ENCODE data around the gene SMURF1.

The SMURF1 gene

DNA sequence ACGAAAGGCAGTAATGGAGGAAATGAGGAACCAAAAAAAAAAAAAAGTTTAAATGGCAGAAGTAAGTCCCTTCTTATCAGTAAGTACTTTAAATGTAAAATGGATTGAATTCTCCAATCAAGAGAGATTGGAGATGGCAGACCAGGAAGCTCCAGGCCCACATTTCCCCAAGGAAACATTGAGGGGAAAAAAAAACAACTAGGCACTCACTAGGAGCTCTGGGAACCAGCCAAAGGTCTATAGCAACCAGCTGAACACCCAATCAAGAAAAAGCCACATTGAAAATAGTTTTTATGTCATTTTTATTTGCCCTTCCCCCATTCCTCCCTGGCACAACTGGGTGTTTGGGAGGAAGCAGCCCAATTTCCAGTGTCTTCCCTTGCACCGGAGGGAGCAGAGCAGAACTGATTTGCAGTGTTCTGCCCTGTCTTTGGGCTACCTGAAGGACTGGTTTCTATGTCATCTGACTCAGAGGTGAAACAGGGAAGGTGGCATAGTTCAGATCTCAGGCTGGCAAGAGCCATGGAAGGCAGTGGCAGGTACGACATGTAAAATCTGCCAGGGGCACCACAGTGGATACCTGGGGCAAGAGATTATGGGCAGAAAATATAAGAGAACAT lies 121.9 kb downstream of the SMURF1 start:
- DNase-seq = no peak

DNA sequence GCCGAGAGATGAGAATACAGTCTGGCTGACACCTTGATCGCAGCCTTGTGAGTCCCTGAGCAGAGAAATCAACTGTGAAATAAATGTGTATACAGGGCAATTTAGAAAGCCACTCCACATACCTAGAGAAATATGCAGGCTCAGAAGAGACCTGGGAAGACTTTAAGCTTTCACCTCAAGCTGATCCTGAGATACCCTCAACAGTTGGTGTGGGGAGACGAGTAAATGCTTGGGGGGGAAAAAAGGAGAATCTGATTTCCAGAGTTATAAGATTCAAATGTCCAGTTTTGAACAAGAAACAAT lies 123.5 kb downstream of the SMURF1 start:
- DNase-seq = no peak

DNA sequence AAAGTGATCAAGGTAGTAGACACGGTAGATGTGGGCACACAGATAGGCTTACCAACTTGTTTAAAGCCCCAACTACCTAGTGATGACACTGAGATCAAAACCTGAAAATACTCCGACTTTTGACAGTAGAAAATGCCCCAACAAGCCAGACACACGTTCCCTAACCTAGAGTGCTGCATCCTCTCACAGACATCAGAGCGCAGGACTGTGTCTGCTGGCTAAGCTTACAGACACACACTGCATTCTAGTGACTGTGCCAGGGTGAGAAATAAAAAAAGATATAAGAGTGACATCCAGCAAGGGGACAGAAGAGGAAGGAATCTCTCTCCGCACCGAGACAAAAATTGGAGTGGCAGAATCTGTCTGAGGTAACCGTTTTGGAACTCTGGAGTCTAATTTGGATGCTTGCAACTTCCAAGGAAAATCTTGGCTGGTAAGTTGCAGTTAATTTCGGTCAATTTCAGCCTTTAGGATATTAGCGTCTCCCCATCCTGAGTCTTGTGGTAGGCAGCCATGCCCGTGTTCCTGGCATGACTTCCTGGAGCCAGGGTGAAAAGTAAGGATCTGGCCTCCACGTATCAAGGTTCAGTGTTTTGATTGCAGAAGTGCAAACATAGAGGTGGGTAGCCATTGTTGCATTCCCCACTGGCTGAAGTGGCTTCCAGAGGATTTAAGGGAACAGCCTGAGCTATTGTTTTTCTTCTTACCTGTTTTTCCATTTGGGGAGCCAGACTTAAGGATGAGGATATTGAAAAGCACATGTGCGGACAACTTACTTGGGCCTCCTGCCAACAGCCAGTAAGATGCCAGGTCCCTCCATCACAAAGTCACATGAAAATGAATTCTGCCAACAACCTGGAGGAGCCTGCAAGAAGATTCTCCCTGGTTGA lies 124.1 kb downstream of the SMURF1 start:
- no peak for DNase-seq

DNA sequence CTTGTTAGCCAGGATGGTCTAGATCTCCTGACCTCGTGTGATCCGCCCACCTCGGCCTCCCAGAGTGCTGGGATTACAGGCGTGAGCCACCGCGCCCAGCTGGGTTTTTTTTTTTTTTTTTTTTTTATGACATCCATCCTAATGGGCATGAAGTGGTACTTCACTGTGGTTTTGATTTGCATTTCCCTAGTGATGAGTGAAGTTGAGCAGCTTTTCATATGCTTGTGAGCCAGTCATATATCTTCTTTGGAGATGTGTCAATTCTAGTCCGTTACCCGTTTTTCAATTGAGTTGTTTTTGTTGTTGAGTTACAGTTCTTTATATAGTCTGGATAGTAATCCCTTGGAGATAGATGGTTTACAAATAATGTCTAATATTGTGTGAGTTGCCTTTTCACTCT lies 127.7 kb downstream of the SMURF1 start:
- DNase-seq = no peak

DNA sequence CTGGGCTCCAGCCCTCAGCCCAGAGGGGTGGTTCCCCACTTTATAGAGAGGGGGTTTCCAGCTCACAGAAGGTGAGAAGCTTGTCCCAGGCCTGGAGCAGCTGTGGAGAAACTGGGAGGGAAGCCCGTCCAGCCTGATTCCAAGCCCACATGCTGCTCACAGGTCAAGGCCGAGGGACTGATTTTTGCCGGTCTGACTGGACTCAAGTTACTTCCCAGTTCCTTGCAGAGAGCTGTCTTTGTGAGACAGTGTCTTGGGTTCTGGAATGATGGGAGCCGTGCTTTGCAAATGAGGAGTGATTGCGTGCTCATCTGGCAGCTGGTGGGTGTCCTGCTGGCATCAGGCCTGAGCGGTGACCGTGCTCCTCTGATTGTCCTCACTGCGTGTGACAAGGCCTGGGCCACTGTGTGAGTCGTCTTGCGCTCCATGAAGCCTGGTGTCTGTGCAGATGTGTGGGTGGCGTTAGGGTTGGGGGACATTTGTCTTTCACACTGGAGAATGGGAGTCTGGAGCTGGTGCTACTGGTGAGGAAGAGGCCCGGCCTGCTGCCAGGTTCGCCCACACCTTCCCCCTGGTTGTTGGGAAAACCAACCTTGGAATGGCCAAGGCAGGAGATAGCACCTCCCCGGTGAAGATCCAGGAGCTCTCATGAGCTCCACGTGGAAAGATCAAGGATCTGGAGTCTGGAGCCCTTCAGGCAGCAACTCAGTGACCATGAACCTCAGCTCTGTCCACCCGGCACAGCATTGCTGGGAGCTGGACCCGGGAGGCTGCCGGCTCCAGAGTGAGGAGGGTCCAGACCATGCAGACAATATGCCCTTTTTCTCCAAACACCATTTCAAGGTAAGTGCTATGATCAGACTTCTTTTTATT lies 129.6 kb downstream of the SMURF1 start:
- DNase-seq = no peak

DNA sequence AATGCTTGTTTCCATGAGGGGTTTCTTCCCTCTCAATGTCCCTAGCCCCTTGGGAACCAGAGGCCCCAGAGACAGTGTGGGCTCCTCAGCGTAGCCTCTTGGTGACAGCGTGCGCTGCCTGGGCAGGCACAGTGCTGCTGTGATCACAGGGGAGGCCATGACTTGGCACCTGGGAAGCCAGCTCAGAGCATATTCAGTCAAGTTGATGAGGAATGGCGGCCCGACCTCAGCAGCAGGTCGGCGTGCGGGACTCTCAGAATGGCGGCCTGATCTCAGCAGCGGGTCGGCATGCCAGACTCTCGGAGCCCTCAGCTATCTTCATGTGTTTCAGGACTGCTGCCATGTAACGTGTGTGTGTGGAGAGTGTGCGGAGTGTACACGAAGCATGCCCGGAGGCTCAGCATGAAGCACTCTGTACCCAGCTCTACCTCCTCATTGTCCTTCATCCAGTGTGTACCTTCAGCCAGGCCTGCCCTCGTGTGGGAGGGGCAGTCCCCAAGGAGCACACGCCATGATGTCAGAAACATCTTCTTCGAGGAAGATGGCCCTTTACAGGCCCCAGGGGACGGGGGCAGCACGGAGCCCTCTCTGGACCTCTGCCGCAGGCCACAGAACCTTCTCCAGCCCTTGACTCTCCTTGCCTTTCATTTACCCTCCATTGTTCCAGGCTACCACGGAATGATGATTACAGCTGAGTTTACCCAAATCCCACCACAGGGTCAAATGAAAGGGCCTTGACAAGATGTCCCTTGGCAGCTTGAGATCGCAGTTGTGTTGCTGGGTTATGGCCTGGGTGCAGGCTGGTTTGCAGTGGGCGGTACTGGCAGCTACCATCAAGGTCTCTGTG lies 130.4 kb downstream of the SMURF1 start:
- no peak for DNase-seq

DNA sequence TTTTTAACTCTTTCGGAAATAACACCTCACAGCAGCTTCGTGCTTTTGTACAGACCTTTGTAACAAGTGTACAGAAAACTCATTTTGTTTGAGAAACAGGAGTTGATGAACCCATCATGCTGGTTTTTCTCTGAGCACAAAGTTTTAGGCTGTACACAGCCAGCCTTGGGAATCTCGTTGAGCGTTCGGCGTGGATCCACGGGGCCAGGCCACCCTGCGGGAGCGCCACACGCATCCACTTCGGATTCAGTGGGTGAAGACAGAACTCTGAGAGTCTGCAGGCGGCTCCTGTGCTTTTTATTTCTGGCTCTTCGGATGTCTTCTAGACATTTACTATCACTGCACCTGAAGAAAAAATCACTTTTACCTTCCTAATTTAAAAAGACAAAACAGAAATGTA lies 131.2 kb downstream of the SMURF1 start:
- no peak for DNase-seq

DNA sequence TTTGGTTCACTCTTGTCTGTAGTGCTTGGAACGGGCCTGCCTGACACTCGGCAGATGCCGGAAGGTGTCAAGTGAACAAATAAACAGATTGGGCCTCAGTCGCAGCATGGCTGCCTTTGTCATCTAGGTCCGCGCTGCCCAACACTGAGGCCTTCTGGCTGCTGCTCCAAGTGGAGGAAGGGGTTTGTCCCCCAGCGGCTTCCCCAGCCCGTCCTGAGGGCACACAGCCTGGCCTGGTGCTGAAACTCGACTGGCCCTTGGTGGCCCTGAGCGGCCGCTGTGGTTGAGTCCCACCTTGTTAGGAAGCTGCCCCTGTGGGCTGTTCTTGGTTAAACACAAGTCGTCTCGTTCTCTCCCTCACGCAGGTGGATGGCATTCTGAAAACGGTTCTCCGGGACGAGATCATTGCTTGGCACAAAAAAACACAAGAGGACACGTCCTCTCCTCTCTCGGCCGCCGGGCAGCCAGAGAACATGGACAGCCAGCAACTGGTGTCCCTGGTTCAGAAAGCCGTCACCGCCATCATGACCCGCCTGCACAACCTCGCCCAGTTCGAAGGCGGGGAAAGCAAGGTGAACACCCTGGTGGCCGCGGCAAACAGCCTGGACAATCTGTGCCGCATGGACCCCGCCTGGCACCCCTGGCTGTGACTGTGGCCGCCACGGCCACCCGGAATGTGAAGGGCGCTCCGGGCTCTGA lies 132.1 kb downstream of the SMURF1 start:
- no peak for DNase-seq

DNA sequence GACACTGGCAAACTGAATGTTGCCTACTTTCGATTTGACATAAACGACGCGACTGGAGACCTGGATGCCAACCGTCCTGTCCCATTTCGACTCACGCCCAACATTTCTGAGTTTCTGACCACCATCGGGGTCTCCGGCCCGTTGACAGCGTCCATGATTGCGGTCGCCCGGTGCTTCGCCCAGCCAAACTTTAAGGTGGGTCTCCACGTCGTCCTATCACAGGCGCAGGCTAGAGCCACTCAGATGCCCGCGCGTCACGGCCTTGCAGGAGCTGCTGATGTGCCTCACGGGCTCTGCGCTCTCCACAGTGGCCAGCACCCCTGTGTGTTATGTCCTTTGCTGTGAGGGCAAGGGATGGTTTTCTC lies 132.6 kb downstream of the SMURF1 start:
- no peak for DNase-seq

DNA sequence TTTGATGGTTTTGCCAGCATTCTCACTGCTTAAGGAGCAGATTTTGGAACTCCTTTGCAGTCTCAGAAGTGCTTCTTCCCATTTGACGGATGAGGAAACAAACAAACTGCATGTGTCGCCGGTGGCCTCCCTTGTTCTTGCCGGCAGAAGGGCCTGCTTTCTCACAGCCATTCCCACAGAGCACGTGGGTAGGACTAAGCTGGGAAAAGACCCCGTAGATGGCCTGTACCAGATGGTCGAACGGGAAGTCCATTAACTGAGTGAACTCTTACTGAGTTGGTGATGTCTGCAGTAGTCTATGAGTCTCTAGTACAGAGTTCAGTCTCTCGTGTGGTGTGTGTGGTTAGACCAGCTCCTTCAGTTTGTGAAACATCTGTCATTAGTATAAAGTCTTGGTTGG lies 133.6 kb downstream of the SMURF1 start:
- DNase-seq = no peak

DNA sequence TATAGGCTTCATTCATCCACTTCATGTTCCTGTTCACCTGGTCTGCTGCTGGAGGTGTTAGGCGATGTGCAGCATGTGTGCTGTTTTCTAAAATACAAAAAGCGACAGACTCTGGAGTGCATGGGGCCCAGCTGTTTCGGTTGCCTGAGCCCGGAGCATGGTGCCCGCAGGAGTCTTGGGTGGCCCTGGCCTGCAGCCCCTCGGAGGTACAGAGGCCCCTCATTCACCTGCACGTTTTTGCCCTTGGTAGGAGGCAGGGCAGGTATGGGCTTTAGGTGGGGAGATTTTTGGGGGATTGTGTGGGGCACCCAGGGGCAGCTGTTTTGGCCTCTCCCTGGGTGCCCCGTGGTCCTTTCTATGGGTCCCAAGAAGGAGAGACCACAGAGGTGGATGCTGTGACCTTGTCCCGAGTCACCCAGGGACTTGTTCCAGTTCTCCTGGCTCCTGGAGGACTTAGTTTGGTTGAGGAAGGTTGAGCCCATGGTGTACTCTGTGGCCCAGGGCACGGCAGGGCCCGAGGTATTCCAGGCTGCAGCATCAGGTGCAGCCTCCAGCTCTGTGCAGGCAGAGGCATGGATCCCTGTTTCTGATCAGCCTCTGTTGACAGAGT lies 134.9 kb downstream of the SMURF1 start:
- DNase-seq = no peak

DNA sequence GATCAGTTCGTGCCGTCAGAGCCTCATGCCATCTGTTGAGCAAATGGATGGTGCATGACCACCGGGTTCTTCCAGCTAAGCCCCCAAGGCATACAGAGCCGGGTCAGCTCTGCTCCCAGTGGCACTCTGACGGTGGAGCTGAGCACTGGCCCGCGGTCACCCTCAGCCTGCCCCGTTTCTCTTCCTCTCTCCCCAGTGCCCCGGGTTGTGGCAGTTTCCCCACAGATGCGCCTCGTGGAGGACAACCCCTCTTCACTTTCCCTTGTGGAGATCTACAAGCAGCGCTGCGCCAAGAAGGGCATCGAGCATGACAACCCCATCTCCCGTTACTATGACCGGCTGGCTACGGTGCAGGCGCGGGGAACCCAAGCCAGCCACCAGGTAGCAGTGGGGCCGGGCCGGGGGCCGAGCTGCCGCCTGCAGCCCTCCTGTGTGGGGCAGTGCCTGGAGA lies 135.7 kb downstream of the SMURF1 start:
- DNase-seq = no peak

DNA sequence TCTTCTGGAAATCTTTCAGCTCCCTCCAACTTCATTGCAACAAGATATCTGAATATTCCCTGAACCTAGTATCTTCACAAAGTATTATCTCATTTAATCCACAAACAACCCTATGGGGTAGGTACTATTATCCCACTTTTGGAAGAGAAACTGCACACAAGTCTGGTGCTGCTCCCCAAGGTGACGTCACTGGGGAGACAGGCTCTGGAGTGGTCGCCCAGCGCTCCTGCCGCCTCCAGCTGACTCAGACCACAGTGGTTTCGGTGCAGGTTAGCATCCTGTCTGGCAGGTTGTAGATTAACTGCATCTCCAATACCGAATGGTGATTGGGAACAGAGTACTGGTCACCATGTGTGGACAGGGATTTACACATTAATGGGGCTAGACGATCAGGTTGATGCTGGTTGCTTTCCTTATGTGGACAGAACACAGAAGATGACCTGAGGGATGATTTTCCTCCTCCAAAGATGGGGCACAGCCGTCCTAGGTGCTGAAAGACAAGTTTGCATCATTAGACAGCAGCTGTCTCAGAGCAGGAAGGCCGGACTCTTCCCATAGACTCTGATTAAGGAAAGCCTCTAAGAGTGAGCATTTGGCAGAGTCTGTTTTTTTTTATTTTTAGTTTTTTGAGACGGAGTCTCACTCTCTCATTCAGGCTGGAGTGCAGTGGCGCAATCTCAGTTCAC lies 137.0 kb downstream of the SMURF1 start:
- DNase-seq = no peak

DNA sequence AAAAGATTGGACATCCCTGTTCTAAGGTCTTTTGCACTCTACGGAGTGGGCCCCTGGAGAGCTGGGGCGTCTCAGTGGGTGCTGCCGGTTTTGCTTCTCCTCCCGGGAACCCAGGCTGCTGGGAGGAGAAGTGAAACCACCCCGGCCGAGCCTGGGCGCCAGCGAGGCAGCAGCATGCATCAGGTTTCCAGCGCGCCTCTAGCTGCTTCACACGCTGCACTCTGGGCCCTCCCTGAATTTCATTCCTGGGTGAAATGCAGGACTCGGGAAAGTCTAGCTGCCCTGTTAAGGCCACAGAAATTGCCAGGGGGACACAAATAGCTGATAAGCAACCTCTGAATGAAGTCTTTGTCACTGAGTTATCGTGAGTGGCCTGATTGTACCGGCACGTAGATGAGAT lies 138.1 kb downstream of the SMURF1 start:
- DNase-seq = no peak

DNA sequence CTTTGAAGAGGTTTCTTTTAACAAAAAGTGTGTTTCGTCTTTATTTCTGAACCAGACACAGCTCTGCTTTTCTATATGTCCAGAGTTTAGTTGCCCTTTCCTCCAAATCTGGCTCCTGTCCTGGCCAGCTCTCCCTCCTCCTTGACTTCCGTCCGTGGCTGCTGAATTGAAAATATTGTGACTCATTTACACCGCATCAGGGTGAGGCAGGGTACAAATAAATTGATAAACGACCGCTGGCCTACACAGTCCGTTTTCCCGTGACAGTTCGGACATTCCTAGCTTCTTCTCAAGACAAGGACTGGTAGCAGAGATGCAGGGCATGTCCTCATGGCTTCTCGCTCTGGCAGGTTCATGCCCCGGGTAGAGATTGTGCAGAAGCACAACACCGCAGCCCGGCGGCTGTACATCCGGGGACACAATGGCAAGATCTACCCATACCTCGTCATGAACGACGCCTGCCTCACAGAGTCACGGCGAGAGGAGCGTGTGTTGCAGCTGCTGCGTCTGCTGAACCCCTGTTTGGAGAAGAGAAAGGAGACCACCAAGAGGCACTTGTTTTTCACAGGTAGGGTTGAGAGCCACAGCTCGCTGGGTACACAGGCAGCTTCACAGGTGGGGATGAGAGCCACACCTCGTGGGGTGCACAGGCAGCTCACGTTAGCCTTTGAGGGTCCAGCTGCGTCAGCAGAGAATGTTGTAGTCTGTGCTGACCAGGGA lies 139.0 kb downstream of the SMURF1 start:
- DNase-seq = no peak

DNA sequence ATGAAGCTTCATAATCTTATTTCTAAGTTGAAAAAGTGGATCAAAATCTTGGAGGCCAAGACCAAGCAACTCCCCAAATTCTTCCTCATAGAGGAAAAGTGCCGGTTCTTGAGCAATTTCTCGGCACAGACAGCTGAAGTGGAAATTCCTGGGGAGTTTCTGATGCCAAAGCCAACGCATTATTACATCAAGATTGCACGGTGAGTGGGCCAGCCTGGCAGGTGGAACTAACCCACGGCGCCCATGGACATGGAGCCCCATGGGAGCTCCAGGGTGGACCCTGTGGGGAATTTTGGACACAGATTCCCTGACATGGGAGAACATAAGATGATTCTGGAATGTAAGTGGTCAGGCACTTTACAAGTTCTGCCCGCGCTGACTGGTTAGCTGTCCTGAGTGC lies 139.7 kb downstream of the SMURF1 start:
- no peak for DNase-seq

DNA sequence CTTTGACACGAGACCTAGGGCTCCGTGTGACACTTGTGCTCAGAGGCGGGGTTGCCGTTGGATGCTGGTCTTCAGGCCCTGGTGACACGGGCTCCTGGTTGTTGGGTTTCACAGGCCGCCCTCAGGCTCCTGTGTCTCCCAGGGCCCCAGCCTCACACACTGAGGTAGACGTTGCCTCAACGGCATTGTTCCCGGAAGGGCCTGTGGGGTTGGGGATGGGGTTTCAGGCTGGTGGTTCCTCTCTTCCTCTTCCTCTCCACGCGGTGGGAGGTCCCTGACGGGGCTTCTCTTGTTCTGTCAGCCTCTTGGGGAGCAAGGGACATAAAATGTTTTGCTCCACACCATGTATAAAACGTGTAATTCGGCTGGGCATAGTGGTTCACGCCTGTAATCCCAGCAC lies 140.5 kb downstream of the SMURF1 start:
- DNase-seq = no peak

DNA sequence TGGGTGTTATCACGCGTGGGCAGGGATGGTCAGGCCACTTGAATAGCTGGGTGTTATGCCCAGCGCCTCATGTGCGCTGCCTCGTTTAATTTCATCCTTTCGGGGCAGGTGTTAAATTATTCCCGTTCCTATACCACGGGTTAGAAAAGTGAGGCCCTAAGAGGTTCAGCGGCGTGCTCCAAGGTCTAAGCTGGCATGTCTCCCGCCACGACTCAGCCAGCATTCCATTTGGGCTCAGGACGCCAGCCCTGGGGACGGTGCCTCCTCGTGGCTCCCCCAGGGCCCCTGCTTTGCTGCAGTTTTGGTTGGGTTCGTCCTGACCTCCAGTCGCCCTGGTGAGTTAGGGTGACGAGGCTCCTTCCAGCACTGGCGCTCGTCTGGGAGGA lies 141.1 kb downstream of the SMURF1 start:
- no peak for DNase-seq

DNA sequence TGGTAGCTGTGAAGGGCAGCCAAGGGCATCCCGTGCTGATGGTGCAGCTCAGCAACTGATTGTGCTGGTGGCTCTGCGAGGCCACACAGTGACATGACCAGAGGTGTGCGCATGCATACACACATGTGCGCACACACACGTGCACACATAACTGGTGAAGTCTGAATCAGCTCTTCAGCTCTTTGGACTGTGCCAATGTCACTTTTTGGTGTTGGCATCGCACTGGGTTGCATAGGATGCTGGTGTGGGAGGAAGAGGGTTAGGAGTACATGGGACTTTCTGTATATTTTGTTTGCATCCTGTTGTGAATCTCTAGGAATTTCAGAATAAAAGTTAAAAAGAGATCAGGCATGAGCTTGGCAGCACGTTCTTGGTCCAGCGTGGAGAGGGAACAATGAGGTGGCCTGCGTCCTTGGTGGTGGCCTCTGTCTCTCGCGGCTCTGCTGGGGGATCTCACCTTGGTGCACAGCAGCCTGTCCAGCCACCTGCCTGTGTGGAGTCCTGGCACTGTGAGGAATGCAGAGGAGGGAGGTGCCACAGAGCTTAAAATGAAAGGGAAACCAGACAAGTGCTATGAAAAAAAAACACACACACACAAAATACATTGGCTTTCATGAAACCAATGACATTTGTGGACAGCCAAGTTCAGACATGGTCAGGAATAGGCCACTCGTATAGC lies 141.6 kb downstream of the SMURF1 start:
- no peak for DNase-seq

Data from NCI-H1930 (cell line).